Activated CD4-positive, alpha-beta T cell treated with anti-CD3 and anti-CD28 coated beads, Interleukin-10, Interleukin-2, amounts not matched to agents 100 ng/mL and 50 ng/mL, durations not matched to agents 16 hours and 8 hours (primary cell): Measurements from ENCODE around the gene ADAMTS9.

Source experiments
- DNase-seq: peaks from one replicate; pipeline ENCODE4 v3.0.0-alpha.2; 2020

ADAMTS9 gene

GRCh38 chr3:64685800-64686445 lies 1.9 kb downstream of the ADAMTS9 start:
- peak; percentile 4 for DNase-seq

- DNase-seq = no peak
Observed at GRCh38 chr3:64685331-64685799, 2.4 kb downstream of the ADAMTS9 start.

GRCh38 chr3:64684715-64685261 lies 3.0 kb downstream of the ADAMTS9 start:
- no peak for DNase-seq

- DNase-seq = no peak
Observed at GRCh38 chr3:64681827-64682226, 6.0 kb downstream of the ADAMTS9 start.

- no peak for DNase-seq
Observed at GRCh38 chr3:64681015-64681414, 6.8 kb downstream of the ADAMTS9 start.

- no peak for DNase-seq
Observed at GRCh38 chr3:64680334-64680733, 7.5 kb downstream of the ADAMTS9 start.

GRCh38 chr3:64677961-64678716 lies 9.7 kb downstream of the ADAMTS9 start:
- DNase-seq = no peak

- DNase-seq = no peak
Observed at GRCh38 chr3:64676831-64677230, 11.0 kb downstream of the ADAMTS9 start.

- no peak for DNase-seq
Observed at GRCh38 chr3:64675687-64676247, 12.0 kb downstream of the ADAMTS9 start.

GRCh38 chr3:64674591-64675076 lies 13.2 kb downstream of the ADAMTS9 start:
- no peak for DNase-seq

GRCh38 chr3:64673159-64673715 lies 14.6 kb downstream of the ADAMTS9 start:
- no peak for DNase-seq

GRCh38 chr3:64668582-64669510 lies 19.0 kb downstream of the ADAMTS9 start:
- no peak for DNase-seq

- DNase-seq = no peak
Observed at GRCh38 chr3:64667887-64668581, 19.8 kb downstream of the ADAMTS9 start.

- DNase-seq = no peak
Observed at GRCh38 chr3:64667138-64667537, 20.7 kb downstream of the ADAMTS9 start.

GRCh38 chr3:64666171-64666588 lies 21.6 kb downstream of the ADAMTS9 start:
- no peak for DNase-seq

- no peak for DNase-seq
Observed at GRCh38 chr3:64664397-64664796, 23.4 kb downstream of the ADAMTS9 start.

GRCh38 chr3:64659617-64659978 lies 28.2 kb downstream of the ADAMTS9 start:
- DNase-seq = no peak

- DNase-seq = no peak
Observed at GRCh38 chr3:64658001-64658400, 29.8 kb downstream of the ADAMTS9 start.

GRCh38 chr3:64656544-64656943 lies 31.3 kb downstream of the ADAMTS9 start:
- DNase-seq = no peak

GRCh38 chr3:64655160-64655559 lies 32.6 kb downstream of the ADAMTS9 start:
- no peak for DNase-seq

GRCh38 chr3:64654013-64654412 lies 33.8 kb downstream of the ADAMTS9 start:
- DNase-seq = no peak

- DNase-seq = no peak
Observed at GRCh38 chr3:64653101-64653500, 34.7 kb downstream of the ADAMTS9 start.
